Endothelial cell of umbilical vein (primary cell): ENCODE data around the gene ZNF672. TPM values are rescaled to one million over a fixed set of nuclear protein-coding genes. Genes with fewer than 3 reads are reported as not detected.
"Not testable (repeated sequence)": the region's sequence is repeated elsewhere in the genome, so short reads cannot be mapped to it uniquely, and the experiment has no call there.

Experiments used
- BruUV-seq: library from RNA; stranded (reverse); fragments of 400-500 nt; replicated peaks from 2 replicates; lab custom pipeline; 2021; lab: Mats Ljungman, UMichigan
- CTCF ChIA-PET: fragments of 300-600, 350-600 bp; sonication (Branson Sonifier 250); formaldehyde crosslinking; loops from one replicate; lab custom pipeline; 2021; ENCODE audit warnings: antibody characterized with exemption, inconsistent platforms; lab: Charles Lee
- POLR2A ChIA-PET: fragments of 300-600, 350-600 bp; sonication (Branson Sonifier 250); formaldehyde crosslinking; loops from one replicate; lab custom pipeline; 2021; ENCODE audit warnings: antibody characterized with exemption, inconsistent platforms; lab: Charles Lee
- DNase-seq: peaks from one replicate; pipeline ENCODE4 v3.0.0-alpha.2; 2011; ENCODE audit warnings: low read depth, low spot score
- FAIRE-seq: peaks from 2 replicates; lab custom pipeline; 2011; peaks lifted over from hg19 to GRCh38; lab: Jason Lieb, UNC
- H2AFZ ChIP-seq: 2 replicates; pipeline ENCODE4 v1.6.0; 2012; ENCODE audit warnings: low read depth, low read length, control low read depth, inconsistent platforms
- H3K27ac ChIP-seq: 2 replicates; pipeline ENCODE4 v1.5.1; 2011; ENCODE audit warnings: low read depth, mild to moderate bottlenecking, control low read depth, low read length, moderate library complexity; ENCODE audit not compliant: insufficient read depth
- H3K27me3 ChIP-seq, 2 experiments: 2 replicates each; pipeline versions ENCODE4 v1.6.0 to v1.6.1; 2011; ENCODE audit warnings: low read length in 2 of 2, mixed read lengths in 1 of 2; ENCODE audit not compliant: control insufficient read depth in 2 of 2, insufficient read depth in 2 of 2
- H3K36me3 ChIP-seq, 2 experiments: 2 replicates in 1 of 2; 3 replicates in 1 of 2; pipeline ENCODE4 v1.5.1; 2011; ENCODE audit warnings: low read length in 2 of 2, mild to moderate bottlenecking in 1 of 2, moderate library complexity in 1 of 2; ENCODE audit not compliant: control insufficient read depth in 2 of 2, insufficient read depth in 2 of 2; ENCODE audit errors: extremely low read depth in 1 of 2
- H3K4me1 ChIP-seq: 3 replicates; pipeline ENCODE4 v1.5.1; 2011; ENCODE audit warnings: mild to moderate bottlenecking, low read length; ENCODE audit not compliant: control insufficient read depth, insufficient read depth; ENCODE audit errors: extremely low read depth
- H3K4me2 ChIP-seq: 2 replicates; pipeline ENCODE4 v1.6.1; 2011; ENCODE audit warnings: low read length, control low read depth, mixed read lengths; ENCODE audit not compliant: insufficient read depth
- H3K4me3 ChIP-seq, 3 experiments: fragments of 200-600 bp in 1 of 3; sonication (generic), shearing (Covaris generic) in 1 of 3; replicated peaks in 1 of 3; 2 replicates each; pipeline ENCODE4 v1.5.1; 2011 to 2016; ENCODE audit warnings: control low read depth in 3 of 3, low read length in 3 of 3, mild to moderate bottlenecking in 2 of 3, inconsistent platforms in 1 of 3, low read depth in 1 of 3, moderate library complexity in 1 of 3; ENCODE audit not compliant: insufficient read depth in 1 of 3
- H3K79me2 ChIP-seq: 2 replicates; pipeline ENCODE4 v1.6.0; 2012; ENCODE audit warnings: low read length, inconsistent platforms; ENCODE audit not compliant: control insufficient read depth, insufficient read depth
- H3K9ac ChIP-seq: replicated peaks from 2 replicates; pipeline ENCODE3; 2011; ENCODE audit warnings: low read length, control low read depth; ENCODE audit not compliant: insufficient read depth; ENCODE audit errors: extremely low read depth
- H3K9me1 ChIP-seq: replicated peaks from 3 replicates; pipeline ENCODE4 v1.6.0; 2011; ENCODE audit warnings: mild to moderate bottlenecking, low read length; ENCODE audit not compliant: control insufficient read depth, insufficient read depth; ENCODE audit errors: extremely low read depth
- H3K9me3 ChIP-seq: replicated peaks from 2 replicates; pipeline ENCODE4 v1.5.1; 2012; ENCODE audit warnings: low read length, inconsistent platforms; ENCODE audit not compliant: control insufficient read depth, insufficient read depth
- H4K20me1 ChIP-seq: replicated peaks from 2 replicates; pipeline ENCODE3; 2011; ENCODE audit warnings: mild to moderate bottlenecking, low read length; ENCODE audit not compliant: control insufficient read depth, insufficient read depth; ENCODE audit errors: extremely low read depth
- EZH2 ChIP-seq: IDR thresholded peaks from 2 replicates; pipeline ENCODE4 v1.6.1; 2012; ENCODE audit warnings: borderline replicate concordance, low read depth, mild to moderate bottlenecking, moderate library complexity, low read length, inconsistent platforms; ENCODE audit not compliant: severe bottlenecking
- FOS ChIP-seq: IDR thresholded peaks from 2 replicates; pipeline ENCODE4 v1.6.1; 2011; ENCODE audit warnings: mild to moderate bottlenecking, low read length, moderate library complexity, borderline replicate concordance; ENCODE audit not compliant: insufficient read depth
- GATA2 ChIP-seq: IDR thresholded peaks from 2 replicates; pipeline ENCODE4 v1.7.0; 2011; ENCODE audit warnings: low read depth, mild to moderate bottlenecking, moderate library complexity, mixed read lengths, low read length; ENCODE audit not compliant: insufficient read length, insufficient read depth
- JUN ChIP-seq: IDR thresholded peaks from 2 replicates; pipeline ENCODE4 v1.6.1; 2011; ENCODE audit warnings: borderline replicate concordance, low read depth; ENCODE audit not compliant: insufficient read length, insufficient read depth
- MYC ChIP-seq: IDR thresholded peaks from one replicate; pipeline ENCODE4 v1.6.1; 2011; ENCODE audit warnings: mild to moderate bottlenecking, low read depth, low read length
- POLR2A ChIP-seq: IDR thresholded peaks from 2 replicates; pipeline ENCODE4 v1.6.1; 2012; ENCODE audit warnings: low read depth, mild to moderate bottlenecking, control low read depth, low read length
- POLR2AphosphoS5 ChIP-seq: IDR thresholded peaks from 2 replicates; pipeline ENCODE4 v1.6.1; 2012; ENCODE audit warnings: low read depth, mild to moderate bottlenecking, control low read depth, low read length, moderate library complexity; ENCODE audit not compliant: insufficient read depth
- dilution Hi-C: fragments of 300-500 bp; cut with MboI; formaldehyde crosslinking; loops from one replicate; pipeline ENCODE4 v1.15.0; 2019; ENCODE audit warnings: low sequenced_read_pairs; ENCODE audit not compliant: extremely low pct_ligation_motif_present
- intact Hi-C: fragments of 100-400 bp; cut with micrococcal nuclease; formaldehyde crosslinking; loops from one replicate; pipeline ENCODE4 v1.10.0; 2022
- polyA plus RNA-seq, 4 experiments: library from polyadenylated mRNA; depleted of rRNA in 3 of 4; stranded (reverse) in 3 of 4; unstranded in 1 of 4; fragments of >200 nt; gene quantifications; 2 replicates each; pipeline versions ENCODE4 v1.2.1 to v1.2.3, GENCODE V29; 2011 to 2012; ENCODE audit warnings: missing spikeins in 1 of 4
- total RNA-seq: library from RNA; stranded (reverse); gene quantifications from 2 replicates; pipeline ENCODE4 v1.2.3, GENCODE V29; 2021
- TF ChIP-seq, protein P1 (sequence below): IDR thresholded peaks from 2 replicates; pipeline ENCODE4 v1.6.1; 2011; ENCODE audit not compliant: insufficient read depth, insufficient read length
- TF ChIP-seq, protein P2 (sequence below), 2 donors: IDR thresholded peaks; 1 replicate in 1 of 2; 2 replicates in 1 of 2; pipeline ENCODE4 v1.5.1; 2011; ENCODE audit warnings: low read length in 2 of 2, mild to moderate bottlenecking in 2 of 2, moderate library complexity in 2 of 2, control low read depth in 1 of 2, inconsistent platforms in 1 of 2, low read depth in 1 of 2; ENCODE audit not compliant: insufficient read depth in 1 of 2; ENCODE audit errors: extremely low read depth in 1 of 2

Gene ZNF672
- total and polyA plus RNA-seq, 2 donors (not counting 3 experiments of a cell fraction or from before 2014, with no cell fraction given) = 20.1 to 29.6 TPM

GRCh38 chr1:248828845-248829244 is 9.2 kb upstream of the ZNF672 start:
- H3K4me2 ChIP-seq = peak overlapping the region; percentile 2
- ChIA-PET POLR2A (interaction anchor here (1.8 kb wide), 1 partner anchor 9 kb away, joined by 13 read pairs; the partner anchor contains the start of gene ZNF672), CTCF (interaction anchor here (0.7 to 3.8 kb wide), 3 partner anchors 9 to 29 kb away, joined by 3 to 33 read pairs (median 6); partner anchors contain the start of gene ZNF672)
- no peaks in the 10 kb centered on the region for H4K20me1 ChIP-seq
- DNase-seq (peak; percentile 81), FAIRE-seq (peak; percentile 80)
- no peak overlapping the region for H3K4me3 ChIP-seq
- dilution Hi-C loops = no loop called here
- no peaks in the 10 kb centered on the region for H3K27me3 ChIP-seq
- H3K36me3 ChIP-seq = no peaks in the 10 kb centered on the region
- no peaks in the 10 kb centered on the region for H3K9me1 ChIP-seq
- no TSS peak for BruUV-seq
- no peak overlapping the region for H2AFZ ChIP-seq
- peaks cover 34% of the 10 kb centered on the region for H3K4me1 ChIP-seq
- no peak overlapping the region for H3K9ac ChIP-seq
- peaks cover 18% of the 10 kb centered on the region for H3K79me2 ChIP-seq
- intact Hi-C loops = no loop called here
- no peaks in the 10 kb centered on the region for H3K9me3 ChIP-seq
- TF ChIP-seq POLR2AphosphoS5 (peak; percentile 50), EZH2 (no peak), JUN (peak; percentile 69), GATA2 (peak; percentile 92), FOS (peak; percentile 93), POLR2A (no peak), MYC (no peak)
- TF ChIP-seq, protein P1, sequence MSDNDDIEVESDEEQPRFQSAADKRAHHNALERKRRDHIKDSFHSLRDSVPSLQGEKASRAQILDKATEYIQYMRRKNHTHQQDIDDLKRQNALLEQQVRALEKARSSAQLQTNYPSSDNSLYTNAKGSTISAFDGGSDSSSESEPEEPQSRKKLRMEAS = no peak
- TF ChIP-seq, protein P2, sequence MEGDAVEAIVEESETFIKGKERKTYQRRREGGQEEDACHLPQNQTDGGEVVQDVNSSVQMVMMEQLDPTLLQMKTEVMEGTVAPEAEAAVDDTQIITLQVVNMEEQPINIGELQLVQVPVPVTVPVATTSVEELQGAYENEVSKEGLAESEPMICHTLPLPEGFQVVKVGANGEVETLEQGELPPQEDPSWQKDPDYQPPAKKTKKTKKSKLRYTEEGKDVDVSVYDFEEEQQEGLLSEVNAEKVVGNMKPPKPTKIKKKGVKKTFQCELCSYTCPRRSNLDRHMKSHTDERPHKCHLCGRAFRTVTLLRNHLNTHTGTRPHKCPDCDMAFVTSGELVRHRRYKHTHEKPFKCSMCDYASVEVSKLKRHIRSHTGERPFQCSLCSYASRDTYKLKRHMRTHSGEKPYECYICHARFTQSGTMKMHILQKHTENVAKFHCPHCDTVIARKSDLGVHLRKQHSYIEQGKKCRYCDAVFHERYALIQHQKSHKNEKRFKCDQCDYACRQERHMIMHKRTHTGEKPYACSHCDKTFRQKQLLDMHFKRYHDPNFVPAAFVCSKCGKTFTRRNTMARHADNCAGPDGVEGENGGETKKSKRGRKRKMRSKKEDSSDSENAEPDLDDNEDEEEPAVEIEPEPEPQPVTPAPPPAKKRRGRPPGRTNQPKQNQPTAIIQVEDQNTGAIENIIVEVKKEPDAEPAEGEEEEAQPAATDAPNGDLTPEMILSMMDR (IDR thresholded peaks at IDR 0.05; ENCODE audit: extremely low read depth in 1 of 2, insufficient read depth in 1 of 2, low read depth in 1 of 2, low read length in 2 of 2) = no peak
- H3K27ac ChIP-seq = peak overlapping the region; percentile 33

GRCh38 chr1:248830718-248831017 is 7.4 kb upstream of the ZNF672 start:
- intact Hi-C loops, POLR2A ChIA-PET, DNase-seq, dilution Hi-C loops, H3K36me3 ChIP-seq, H3K79me2 ChIP-seq, H3K9ac ChIP-seq, H3K27me3 ChIP-seq, H3K4me2 ChIP-seq, H3K9me3 ChIP-seq, H3K27ac ChIP-seq, H4K20me1 ChIP-seq, BruUV-seq, H3K4me3 ChIP-seq, CTCF ChIA-PET, H2AFZ ChIP-seq, H3K9me1 ChIP-seq, FAIRE-seq: not testable (repeated sequence)
- H3K4me1 ChIP-seq = peaks cover 21% of the 10 kb centered on the region
